ENCODE measurements around the gene NUMA1.

GRCh38 chr11:72002841-72003775, 77.2 kb downstream of the NUMA1 start:
- TF ChIP-seq, protein P1, sequence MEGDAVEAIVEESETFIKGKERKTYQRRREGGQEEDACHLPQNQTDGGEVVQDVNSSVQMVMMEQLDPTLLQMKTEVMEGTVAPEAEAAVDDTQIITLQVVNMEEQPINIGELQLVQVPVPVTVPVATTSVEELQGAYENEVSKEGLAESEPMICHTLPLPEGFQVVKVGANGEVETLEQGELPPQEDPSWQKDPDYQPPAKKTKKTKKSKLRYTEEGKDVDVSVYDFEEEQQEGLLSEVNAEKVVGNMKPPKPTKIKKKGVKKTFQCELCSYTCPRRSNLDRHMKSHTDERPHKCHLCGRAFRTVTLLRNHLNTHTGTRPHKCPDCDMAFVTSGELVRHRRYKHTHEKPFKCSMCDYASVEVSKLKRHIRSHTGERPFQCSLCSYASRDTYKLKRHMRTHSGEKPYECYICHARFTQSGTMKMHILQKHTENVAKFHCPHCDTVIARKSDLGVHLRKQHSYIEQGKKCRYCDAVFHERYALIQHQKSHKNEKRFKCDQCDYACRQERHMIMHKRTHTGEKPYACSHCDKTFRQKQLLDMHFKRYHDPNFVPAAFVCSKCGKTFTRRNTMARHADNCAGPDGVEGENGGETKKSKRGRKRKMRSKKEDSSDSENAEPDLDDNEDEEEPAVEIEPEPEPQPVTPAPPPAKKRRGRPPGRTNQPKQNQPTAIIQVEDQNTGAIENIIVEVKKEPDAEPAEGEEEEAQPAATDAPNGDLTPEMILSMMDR (IDR thresholded peaks at IDR 0.05) = no peak
- TF ChIP-seq POLR2A (IDR thresholded peaks at IDR 0.05) = no peak

Measured in tibial nerve (tissue), 3 donors.